ENCODE measurements around the gene MAPT.

DNA sequence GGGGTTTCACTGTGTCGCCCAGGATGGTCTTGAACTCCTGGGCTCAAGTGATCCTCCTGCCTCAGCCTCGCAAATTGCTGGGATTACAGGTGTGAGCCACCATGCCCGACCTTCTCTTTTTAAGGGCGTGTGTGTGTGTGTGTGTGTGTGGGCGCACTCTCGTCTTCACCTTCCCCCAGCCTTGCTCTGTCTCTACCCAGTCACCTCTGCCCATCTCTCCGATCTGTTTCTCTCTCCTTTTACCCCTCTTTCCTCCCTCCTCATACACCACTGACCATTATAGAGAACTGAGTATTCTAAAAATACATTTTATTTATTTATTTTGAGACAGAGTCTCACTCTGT, 108.6 kb downstream of the MAPT start:
- no peak for TF ChIP-seq ZFX (IDR thresholded peaks at IDR 0.05)
- TF ChIP-seq, protein P1, sequence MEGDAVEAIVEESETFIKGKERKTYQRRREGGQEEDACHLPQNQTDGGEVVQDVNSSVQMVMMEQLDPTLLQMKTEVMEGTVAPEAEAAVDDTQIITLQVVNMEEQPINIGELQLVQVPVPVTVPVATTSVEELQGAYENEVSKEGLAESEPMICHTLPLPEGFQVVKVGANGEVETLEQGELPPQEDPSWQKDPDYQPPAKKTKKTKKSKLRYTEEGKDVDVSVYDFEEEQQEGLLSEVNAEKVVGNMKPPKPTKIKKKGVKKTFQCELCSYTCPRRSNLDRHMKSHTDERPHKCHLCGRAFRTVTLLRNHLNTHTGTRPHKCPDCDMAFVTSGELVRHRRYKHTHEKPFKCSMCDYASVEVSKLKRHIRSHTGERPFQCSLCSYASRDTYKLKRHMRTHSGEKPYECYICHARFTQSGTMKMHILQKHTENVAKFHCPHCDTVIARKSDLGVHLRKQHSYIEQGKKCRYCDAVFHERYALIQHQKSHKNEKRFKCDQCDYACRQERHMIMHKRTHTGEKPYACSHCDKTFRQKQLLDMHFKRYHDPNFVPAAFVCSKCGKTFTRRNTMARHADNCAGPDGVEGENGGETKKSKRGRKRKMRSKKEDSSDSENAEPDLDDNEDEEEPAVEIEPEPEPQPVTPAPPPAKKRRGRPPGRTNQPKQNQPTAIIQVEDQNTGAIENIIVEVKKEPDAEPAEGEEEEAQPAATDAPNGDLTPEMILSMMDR (conservative IDR thresholded peaks at IDR 0.05) = 0 out of 2 replicates have a peak, but pooled peaks have one; percentile 5
